Right atrium auricular region (tissue), 2 donors: ENCODE results near the gene RNASE4. TPM values are rescaled to one million over a fixed set of nuclear protein-coding genes. Genes with fewer than 3 reads are reported as not detected.

Experiments
- DNase-seq: peaks from one replicate; pipeline ENCODE4 v3.0.0-alpha.2; 2019; ENCODE audit warnings: low spot score
- H3K27ac ChIP-seq, 2 donors: fragments of 200-600 bp; sonication (generic); 1 replicate in 1 of 2; 2 replicates in 1 of 2; pipeline ENCODE4 v1.5.1; 2016 to 2019
- H3K27me3 ChIP-seq, 2 donors: fragments of 200-600 bp; sonication (generic); one replicate each; pipeline versions ENCODE4 v1.5.1 to v1.6.0; 2017 to 2019
- H3K36me3 ChIP-seq: fragments of 200-600 bp; sonication (generic); one replicate; pipeline ENCODE4 v1.5.1; 2016
- H3K4me1 ChIP-seq, 2 donors: fragments of 200-600 bp; sonication (generic); one replicate each; pipeline versions ENCODE4 v1.5.1 to v1.6.0; 2017 to 2019
- H3K4me3 ChIP-seq, 2 donors: fragments of 200-600 bp; sonication (generic); 1 replicate in 1 of 2; 2 replicates in 1 of 2; pipeline ENCODE4 v1.5.1; 2017 to 2019; ENCODE audit warnings: mild to moderate bottlenecking in 1 of 2, moderate library complexity in 1 of 2
- H3K9me3 ChIP-seq, 2 donors: fragments of 200-600 bp; sonication (generic); one replicate each; pipeline ENCODE4 v1.5.1; 2019
- total RNA-seq, 2 donors: library from RNA; depleted of rRNA; stranded (reverse); fragments of >200 nt; gene quantifications; one replicate each; pipeline ENCODE4 v1.1.0, GENCODE V29; 2016
- TF ChIP-seq, protein P1 (sequence below), 2 donors: fragments of 200-600 bp; sonication (generic); IDR thresholded peaks; one replicate each; pipeline ENCODE4 v1.5.1; 2019; ENCODE audit warnings: antibody characterized with exemption in 2 of 2

RNASE4 gene
- total RNA-seq, 2 donors from 2014 or later: 19.5 to 44.4 TPM

DNA sequence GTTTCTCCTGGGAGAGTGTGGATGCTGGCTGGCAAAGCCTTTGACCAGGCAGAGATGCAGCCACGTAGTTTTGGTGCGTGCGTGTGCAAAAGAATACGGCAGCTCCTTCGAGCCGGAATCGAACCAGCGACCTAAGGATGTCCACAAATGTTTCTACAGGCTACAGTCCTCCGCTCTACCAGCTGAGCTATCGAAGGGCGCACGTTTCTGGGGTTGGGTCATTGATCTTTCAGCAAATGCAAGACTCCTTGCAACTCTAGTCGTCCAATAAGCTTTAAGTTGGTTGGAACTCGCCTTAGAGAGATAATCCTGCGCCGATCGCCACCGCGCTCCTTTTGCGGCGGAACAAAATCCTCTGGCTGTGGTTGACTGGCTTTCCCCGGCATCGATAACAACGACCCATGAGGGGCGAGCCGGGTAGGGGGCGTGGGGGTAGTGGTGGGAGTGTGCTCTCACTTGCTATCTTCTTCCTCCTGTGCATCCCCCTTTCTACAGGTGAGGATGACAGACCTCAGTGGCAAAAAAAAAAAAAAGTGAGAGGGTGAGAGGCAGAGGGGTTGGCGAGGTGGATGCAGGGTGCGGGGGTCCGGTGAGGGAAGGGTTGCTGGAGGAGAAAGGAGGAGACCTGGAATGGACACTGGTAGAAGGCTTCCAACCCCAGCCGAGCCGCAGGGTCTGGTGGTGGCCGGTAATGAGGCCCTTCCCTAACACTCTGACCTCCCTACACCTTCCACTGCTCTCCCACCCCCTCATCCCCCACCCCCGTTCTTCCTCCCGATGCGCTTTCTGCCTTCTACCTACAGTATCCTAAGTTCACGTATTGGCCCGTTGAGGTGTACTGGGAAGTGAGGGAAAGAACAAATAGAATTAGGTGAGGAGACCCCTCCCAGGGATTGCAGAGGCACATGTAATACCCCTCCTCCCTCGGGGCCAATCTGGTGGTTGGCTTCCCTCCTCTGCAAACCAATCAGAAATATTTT, 31.1 kb upstream of the RNASE4 start:
- DNase-seq: peak; percentile 36
- TF ChIP-seq, protein P1, sequence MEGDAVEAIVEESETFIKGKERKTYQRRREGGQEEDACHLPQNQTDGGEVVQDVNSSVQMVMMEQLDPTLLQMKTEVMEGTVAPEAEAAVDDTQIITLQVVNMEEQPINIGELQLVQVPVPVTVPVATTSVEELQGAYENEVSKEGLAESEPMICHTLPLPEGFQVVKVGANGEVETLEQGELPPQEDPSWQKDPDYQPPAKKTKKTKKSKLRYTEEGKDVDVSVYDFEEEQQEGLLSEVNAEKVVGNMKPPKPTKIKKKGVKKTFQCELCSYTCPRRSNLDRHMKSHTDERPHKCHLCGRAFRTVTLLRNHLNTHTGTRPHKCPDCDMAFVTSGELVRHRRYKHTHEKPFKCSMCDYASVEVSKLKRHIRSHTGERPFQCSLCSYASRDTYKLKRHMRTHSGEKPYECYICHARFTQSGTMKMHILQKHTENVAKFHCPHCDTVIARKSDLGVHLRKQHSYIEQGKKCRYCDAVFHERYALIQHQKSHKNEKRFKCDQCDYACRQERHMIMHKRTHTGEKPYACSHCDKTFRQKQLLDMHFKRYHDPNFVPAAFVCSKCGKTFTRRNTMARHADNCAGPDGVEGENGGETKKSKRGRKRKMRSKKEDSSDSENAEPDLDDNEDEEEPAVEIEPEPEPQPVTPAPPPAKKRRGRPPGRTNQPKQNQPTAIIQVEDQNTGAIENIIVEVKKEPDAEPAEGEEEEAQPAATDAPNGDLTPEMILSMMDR (IDR thresholded peaks at IDR 0.05): no peak
- no peaks in the 10 kb centered on the region for H3K36me3 ChIP-seq
- no peaks in the 10 kb centered on the region for H3K9me3 ChIP-seq
- H3K27me3 ChIP-seq: peaks cover 13 to 17% of the 10 kb centered on the region in 2 donors
- H3K27ac ChIP-seq: no peak overlapping the region
- peaks cover 0 to 4% of the 10 kb centered on the region in 2 donors for H3K4me1 ChIP-seq
- H3K4me3 ChIP-seq: no peak overlapping the region

GRCh38 chr14:20655851-20656250, 28.5 kb upstream of the RNASE4 start:
- peaks cover 0 to 4% of the 10 kb centered on the region in 2 donors for H3K4me1 ChIP-seq
- H3K27ac ChIP-seq: no peak overlapping the region
- H3K9me3 ChIP-seq: no peaks in the 10 kb centered on the region
- TF ChIP-seq, protein P1 (IDR thresholded peaks at IDR 0.05): no peak
- no peaks in the 10 kb centered on the region for H3K36me3 ChIP-seq
- H3K4me3 ChIP-seq: no peak overlapping the region
- H3K27me3 ChIP-seq: peaks cover 13 to 17% of the 10 kb centered on the region in 2 donors
- DNase-seq: peak; percentile 30

- DNase-seq: peak; percentile 18
- peaks cover 13 to 17% of the 10 kb centered on the region in 2 donors for H3K27me3 ChIP-seq
- H3K9me3 ChIP-seq: no peaks in the 10 kb centered on the region
- no peak overlapping the region for H3K4me3 ChIP-seq
- H3K27ac ChIP-seq: no peak overlapping the region
- TF ChIP-seq, protein P1 (IDR thresholded peaks at IDR 0.05): no peak
- H3K36me3 ChIP-seq: no peaks in the 10 kb centered on the region
- peaks cover 0 to 4% of the 10 kb centered on the region in 2 donors for H3K4me1 ChIP-seq
These were observed 28.1 kb upstream of the RNASE4 start for GRCh38 chr14:20656274-20656673.

- Histone ChIP-seq H3K27ac (no peak overlapping the region), H3K4me3 (no peak overlapping the region), H3K4me1 (peaks cover 0 to 4% of the 10 kb centered on the region in 2 donors), H3K9me3 (no peaks in the 10 kb centered on the region), H3K36me3 (no peaks in the 10 kb centered on the region), H3K27me3 (peaks cover 12 to 13% of the 10 kb centered on the region in 2 donors)
- TF ChIP-seq, protein P1 (IDR thresholded peaks at IDR 0.05): no peak
- peak; percentile 11 for DNase-seq
These were observed 26.8 kb upstream of the RNASE4 start for GRCh38 chr14:20657216-20658211.

DNA sequence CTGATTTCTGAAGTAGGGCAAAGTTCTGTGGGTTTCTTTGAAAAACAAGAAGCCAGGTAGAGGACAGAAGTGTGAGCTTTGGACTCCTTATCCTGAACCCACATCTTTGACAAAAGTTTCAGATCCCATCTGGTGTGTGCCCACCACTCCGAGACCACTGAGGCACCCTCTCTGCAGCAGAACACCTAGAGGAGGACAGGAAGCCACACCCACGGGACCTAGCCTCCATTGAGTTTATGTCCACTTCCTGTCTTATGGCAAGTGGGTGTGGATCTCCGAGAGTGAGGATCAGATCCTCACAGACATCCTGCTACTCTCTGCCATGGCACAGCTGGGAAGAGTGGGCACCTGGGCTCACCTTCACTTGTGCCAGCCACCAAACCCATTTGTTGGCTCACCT, 26.1 kb upstream of the RNASE4 start:
- Histone ChIP-seq H3K4me1 (peaks cover 0 to 5% of the 10 kb centered on the region in 2 donors), H3K9me3 (no peaks in the 10 kb centered on the region), H3K36me3 (no peaks in the 10 kb centered on the region), H3K4me3 (no peak overlapping the region), H3K27ac (no peak overlapping the region), H3K27me3 (peaks cover 8 to 13% of the 10 kb centered on the region in 2 donors)
- DNase-seq: peak; percentile 13
- TF ChIP-seq, protein P1 (IDR thresholded peaks at IDR 0.05): no peak
